ENCODE data around the gene GRAMD2B. TPM values are rescaled to one million over a fixed set of nuclear protein-coding genes. Genes with fewer than 3 reads are reported as not detected.

The GRAMD2B gene
- total and polyA plus RNA-seq, 2 of the 13 experiments (the other 11 are each of a cell fraction or from before 2014, with no cell fraction given), result 8.1 to 10.6 TPM

GRCh38 chr5:126415789-126416188 is 7.4 kb upstream of the GRAMD2B start:
- no peak for ATAC-seq
- Histone ChIP-seq H3K4me2 (ENCODE audit: low read depth, low read length) (no peak overlapping the region), H3K4me1 (ENCODE audit: insufficient read depth, low read length) (peaks cover 7% of the 10 kb centered on the region), H2AFZ (ENCODE audit: low read length) (no peak overlapping the region), H3K27ac (ENCODE audit: extremely low read length, insufficient read depth, low read length) (no peak overlapping the region), H3K27me3 (ENCODE audit: control insufficient read depth in 1 of 2, insufficient read depth in 2 of 2, low read length in 2 of 2) (no peaks in the 10 kb centered on the region), H3K9me3 (ENCODE audit: low read length) (no peaks in the 10 kb centered on the region), H3K4me3 (replicated peaks in 1 of 3; ENCODE audit: insufficient read depth in 1 of 3, low read depth in 2 of 3, low read length in 3 of 3) (no peak overlapping the region), H3K9ac (ENCODE audit: insufficient read depth, low read depth, low read length) (no peak overlapping the region), H3K36me3 (replicated peaks in 1 of 2; ENCODE audit: control insufficient read depth in 1 of 2, insufficient read depth in 2 of 2, low read length in 2 of 2) (no peaks in the 10 kb centered on the region; a peak in 1 of 5 replicates), H3K79me2 (ENCODE audit: insufficient read depth, low read length) (no peaks in the 10 kb centered on the region), H4K20me1 (ENCODE audit: insufficient read depth, low read length) (no peaks in the 10 kb centered on the region)
- POLR2A ChIA-PET, result no interaction called here
- CTCF ChIA-PET (ENCODE audit: low intra/inter-chr PET ratio, low total read pairs), result no interaction called here
- no peak for FAIRE-seq
- BruUV-seq (replicated peaks), result no TSS peak
- 95% methylated on average over 4 of the region's 4 CpGs for WGBS (ENCODE audit: low lambda C conversion rate)
- DNase-seq (ENCODE audit: low spot score), result no peak
- TF ChIP-seq ZNF496 (CRISPR knock-in tag; IDR thresholded peaks at IDR 0.05; ENCODE audit: insufficient replicate concordance) (no peak), TBX2 (CRISPR knock-in tag; IDR thresholded peaks at IDR 0.05; ENCODE audit: borderline replicate concordance) (no peak), SKI (IDR thresholded peaks at IDR 0.05; ENCODE audit: partially characterized antibody) (no peak), TOE1 (CRISPR knock-in tag; IDR thresholded peaks at IDR 0.05) (no peak), EP300 (IDR thresholded peaks at IDR 0.05; ENCODE audit: low read depth in 2 of 2, low read length in 2 of 2) (no peak), EP300 (CRISPR knock-in tag; IDR thresholded peaks at IDR 0.05; ENCODE audit: borderline replicate concordance) (no peak), TAF1 (CRISPR knock-in tag; IDR thresholded peaks at IDR 0.05) (no peak), RFX3 (CRISPR knock-in tag; IDR thresholded peaks at IDR 0.05) (no peak), ZBTB7A (CRISPR knock-in tag; IDR thresholded peaks at IDR 0.05) (no peak)
- TF ChIP-seq, protein P1, sequence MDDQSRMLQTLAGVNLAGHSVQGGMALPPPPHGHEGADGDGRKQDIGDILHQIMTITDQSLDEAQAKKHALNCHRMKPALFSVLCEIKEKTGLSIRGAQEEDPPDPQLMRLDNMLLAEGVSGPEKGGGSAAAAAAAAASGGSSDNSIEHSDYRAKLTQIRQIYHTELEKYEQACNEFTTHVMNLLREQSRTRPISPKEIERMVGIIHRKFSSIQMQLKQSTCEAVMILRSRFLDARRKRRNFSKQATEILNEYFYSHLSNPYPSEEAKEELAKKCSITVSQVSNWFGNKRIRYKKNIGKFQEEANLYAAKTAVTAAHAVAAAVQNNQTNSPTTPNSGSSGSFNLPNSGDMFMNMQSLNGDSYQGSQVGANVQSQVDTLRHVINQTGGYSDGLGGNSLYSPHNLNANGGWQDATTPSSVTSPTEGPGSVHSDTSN (CRISPR knock-in tag; IDR thresholded peaks at IDR 0.05; ENCODE audit: borderline replicate concordance), result no peak
- intact Hi-C loops (cut with micrococcal nuclease; ENCODE audit: unreplicated experiment) (no loop called here), in situ Hi-C loops (cut with HindIII; ENCODE audit: extremely low pct_ligation_motif_present, low pct_unique_long_range_greater_than_20kb) (no loop called here)

Data from HepG2 (cell line).